ENCODE data around the gene IL17C. TPM values are rescaled to one million over a fixed set of nuclear protein-coding genes. Genes with fewer than 3 reads are reported as not detected.

Gene IL17C
- polyA plus RNA-seq, 1 donor: not detected

DNA sequence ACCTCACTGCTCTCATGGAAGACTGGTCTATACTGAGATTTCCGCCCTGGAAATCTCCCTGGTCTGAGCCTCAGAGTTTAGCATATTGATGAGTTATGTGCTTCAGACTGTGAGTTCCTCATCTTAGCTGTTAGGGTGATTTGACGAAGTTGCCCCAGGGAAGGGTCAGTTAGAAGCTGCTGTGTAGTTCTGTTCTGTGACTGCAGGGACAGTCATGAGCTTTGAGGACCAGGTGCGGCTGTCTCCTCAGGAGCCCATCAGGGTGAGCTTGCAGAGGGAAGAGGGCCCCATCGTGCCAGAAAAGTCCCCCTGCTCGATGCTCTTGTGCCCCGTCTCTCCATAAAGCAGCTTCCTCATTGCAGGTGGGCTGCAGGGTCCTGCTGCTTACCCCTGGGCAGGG, 28.3 kb upstream of the IL17C start:
- no peak for DNase-seq

DNA sequence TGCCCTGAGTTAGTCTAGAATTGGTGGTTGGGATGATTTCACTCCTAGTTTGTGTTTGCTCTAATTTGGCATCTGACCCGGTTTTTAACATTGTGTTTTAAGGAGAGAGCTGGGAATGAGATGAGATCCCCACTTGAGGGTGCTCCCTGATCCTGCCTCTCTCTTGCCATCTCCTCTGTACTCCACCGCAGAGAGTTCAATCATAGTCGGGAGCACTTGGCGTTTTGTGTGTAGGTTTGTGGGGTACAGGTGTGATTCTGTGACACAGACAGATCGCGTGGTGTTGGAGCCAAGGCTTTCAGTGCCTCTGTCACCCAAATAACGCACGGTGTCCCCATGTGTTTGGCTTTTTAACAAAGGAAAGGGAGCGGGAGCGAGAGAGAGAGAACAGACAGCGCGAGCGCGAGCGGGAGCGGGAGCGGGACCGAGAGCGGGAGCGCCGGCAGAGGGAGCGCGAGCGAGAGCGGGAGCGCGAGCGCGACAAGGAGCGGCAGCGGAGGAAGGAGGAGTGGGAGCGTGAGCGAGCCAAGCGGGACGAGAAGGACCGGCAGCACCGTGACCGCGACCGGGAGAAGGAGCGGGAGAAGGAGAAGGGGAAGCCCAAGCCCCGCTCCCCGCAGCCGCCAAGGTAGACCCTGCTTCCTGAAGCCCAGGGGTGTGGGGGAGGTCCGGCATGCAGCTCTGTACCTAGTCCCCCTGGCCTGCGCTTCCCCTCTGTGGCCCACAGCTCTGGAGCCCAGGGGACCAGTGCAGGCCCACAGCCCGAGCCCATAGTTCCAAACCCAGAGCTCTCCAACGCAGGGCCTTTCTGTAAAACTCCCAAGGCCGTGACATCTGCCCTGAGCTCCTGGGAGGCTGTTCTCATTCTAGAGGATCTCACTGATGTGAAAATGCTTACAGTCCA, 27.2 kb upstream of the IL17C start:
- DNase-seq: no peak

DNA sequence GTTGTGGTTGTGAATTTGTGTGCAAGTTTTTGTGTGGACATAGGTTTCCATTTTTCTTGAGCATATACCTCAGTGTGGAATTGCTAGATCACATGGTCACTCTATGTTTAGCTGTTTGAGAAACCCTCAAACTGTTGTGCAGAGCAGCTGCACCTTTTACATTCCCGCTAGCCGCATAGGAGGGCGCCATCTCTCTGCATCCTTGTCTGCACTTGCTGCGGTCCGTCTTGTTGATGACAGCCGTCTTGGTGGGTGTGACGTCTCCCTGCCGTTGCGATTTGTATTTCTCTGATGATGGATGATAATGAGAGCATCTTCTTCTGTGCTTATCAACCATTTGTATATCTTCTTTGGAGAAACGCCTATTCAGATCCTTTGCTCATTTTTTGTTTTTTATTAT, 25.1 kb upstream of the IL17C start:
- no peak for DNase-seq

DNA sequence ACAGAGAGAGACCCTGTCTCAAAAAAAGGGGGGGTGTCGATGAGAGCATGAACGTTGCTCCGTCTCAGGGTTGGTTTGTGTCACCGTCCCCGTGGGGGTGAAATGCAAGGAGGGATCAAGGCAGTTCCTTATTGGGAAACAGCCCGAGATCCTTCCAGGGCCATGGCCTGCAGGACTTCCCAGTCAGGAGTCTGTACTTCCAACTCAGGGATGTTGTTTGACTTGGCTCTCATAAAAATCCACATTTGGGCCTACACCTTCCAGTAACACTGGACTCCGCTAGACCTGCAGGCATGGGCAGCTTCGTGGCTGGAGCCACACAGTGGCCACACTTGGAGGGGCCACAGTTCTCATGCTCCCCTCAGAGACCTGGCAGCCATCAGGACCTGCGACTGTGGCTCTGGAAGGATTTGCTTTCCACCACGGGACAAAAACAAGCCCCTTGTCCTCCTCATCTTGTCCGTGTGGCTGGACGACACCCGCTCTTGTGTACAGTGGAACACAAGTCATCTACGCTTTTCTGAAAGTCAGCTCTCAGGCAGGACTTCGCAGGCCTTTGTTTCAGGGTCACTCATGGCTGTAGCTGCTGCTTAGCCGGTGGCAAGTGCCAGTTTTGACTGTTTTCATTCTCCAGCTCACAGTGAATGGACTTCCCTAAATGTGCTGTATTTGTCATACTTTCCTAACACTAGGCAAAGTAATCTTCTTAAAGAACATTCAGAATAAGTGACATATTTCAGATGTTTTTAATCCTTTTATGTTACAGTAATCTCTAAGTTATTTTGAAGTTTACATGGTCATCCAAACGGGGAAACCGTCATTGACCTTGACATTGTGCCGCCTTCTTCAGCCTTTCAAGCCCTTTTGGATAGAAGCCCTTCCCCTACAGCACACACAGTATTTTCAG, 24.2 kb upstream of the IL17C start:
- no peak for DNase-seq

DNA sequence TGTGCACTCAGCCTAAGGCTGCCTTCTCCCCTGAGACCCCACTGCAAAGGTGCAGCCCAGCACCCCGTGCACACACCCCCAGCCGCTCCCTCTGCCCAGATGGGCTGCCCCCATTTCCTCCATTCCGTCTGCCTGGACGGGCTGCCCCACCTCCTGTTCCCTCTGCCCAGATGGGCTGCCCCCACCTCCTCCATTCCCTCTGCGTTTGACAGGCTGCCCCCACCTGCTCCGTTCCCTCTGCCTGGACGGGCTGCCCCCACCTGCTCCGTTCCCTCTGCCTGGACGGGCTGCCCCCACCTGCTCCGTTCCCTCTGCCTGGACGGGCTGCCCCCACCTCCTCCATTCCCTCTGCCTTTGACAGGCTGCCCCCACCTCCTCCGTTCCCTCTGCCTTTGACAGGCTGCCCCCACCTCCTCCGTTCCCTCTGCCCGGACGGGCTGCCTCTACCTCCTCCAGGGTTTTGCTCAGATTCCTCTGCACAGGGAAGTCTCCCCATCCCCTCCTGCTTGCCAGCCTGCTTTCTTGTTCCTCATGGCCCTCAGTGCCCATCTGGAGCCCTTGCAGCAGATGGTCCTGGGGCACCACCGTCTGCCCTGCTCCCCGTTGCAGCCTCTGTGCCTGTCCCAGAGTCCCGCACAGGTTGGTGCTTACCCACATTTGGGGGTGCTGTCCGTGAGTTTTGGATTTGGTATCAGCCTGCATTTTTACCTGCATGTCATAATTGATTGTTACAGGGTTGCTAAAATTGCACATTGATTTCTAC, 23.4 kb upstream of the IL17C start:
- DNase-seq: no peak

DNA sequence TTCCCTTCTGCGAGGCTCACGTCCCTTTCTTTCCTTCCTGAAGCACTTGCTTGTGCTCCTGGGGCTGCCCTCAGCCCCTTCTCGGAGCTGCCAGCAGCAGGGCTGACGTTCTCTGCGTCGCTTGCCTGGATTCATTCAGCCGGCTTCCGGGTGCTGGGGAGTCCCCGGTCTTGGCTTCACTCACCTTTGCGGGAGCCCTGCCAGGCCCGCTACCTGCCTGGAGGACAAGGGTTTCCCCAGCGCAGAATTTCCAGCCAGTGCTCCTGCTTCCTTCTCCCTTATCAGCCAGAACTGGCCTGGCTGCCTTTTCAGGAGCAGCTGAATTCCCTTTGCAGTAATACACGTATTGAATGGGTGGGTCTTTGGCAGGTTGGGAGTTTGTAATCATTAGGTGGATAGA, 22.1 kb upstream of the IL17C start:
- DNase-seq: no peak

DNA sequence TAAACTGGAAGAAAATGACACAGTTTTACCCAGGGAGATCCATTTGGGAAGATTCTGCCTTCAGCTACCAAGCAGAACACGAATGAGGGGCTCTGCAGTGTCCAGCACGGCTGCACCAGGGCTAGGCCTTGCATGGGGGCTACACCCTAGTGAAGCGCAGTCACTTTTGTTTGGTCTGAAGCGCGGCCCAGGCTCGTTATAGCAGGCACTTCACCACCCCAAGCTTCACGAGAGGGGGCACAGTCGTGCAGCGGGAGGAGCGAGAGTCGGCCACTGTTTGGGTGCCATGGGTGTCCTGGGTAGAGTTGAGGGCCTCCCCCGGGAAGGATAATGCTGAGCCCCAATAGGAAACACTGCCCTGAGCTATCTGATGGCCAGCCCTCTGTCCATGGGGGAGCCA, 21.6 kb upstream of the IL17C start:
- DNase-seq: no peak

DNA sequence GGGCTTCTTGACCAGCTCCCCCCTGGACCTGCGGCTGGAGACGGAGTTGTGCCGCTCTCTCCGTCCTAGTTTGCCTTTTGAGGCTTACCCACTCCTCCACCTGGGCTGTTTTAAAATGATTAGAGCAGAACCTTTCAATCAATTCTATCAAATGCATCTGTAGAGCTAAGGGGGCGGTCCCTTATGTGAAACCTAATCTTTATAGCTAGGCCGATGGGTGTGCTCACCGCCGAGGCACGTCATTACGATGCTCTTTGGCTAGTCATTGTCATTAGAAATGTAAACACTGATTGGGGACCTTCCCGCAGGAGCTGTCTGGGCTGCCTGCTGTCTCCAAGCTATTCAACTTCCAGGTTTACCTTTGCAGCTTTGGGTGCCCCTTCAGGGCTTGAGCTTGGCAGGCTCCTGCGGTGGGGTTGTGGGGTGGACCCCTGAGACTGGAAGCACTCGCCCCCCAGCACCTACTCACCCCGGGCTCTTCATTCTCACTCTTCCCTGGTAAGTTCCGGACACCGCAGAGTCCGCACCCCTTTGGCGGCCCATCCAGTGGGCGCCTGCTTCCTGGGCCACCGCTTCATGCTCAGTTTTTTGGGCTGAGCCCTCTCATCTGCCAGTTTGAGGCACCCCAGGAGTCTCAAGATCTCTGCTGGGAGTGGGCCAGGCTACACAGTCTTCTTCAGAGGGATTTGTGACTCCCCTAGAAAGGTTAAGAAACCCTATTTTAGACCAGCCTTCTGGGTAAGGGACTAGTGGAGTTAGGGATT, 20.9 kb upstream of the IL17C start:
- DNase-seq: no peak

DNA sequence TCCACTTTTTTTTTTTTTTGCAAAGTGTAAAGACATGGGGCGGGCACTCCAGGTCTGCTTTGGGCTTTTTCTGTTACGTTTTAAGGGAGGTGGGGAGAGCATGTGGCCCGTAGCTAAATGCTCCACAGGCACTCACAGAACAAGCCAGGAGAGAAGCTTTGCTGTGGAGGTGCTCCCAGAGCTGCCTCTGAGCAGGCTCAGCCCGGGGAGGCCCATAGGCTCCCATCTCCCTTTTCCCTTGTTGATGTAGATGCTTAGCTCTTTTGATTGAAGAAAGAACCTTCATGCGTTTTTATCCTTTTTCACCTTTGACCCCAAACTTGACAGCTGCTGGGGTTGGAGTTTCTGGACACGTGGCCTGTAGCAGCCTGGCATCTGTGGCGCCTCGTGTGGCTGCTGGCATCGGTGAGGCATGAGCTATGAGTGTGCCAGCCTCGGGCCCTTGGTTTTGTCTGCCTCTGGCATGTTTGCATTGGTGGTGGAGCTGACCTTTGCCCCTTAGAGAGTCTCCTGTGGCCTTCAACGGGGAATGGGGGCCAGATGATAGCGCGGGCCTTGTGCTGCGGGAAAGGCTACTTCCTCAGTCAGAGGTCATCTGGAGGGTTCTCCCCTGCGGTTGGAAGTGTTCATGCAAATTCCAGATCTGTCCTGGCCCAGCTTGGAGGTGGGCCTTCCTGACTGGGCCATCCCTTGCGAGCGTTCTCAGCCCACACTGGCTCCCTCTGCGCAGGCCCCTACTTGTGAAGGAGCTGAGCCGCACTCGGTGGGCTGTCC, 20.0 kb upstream of the IL17C start:
- no peak for DNase-seq

DNA sequence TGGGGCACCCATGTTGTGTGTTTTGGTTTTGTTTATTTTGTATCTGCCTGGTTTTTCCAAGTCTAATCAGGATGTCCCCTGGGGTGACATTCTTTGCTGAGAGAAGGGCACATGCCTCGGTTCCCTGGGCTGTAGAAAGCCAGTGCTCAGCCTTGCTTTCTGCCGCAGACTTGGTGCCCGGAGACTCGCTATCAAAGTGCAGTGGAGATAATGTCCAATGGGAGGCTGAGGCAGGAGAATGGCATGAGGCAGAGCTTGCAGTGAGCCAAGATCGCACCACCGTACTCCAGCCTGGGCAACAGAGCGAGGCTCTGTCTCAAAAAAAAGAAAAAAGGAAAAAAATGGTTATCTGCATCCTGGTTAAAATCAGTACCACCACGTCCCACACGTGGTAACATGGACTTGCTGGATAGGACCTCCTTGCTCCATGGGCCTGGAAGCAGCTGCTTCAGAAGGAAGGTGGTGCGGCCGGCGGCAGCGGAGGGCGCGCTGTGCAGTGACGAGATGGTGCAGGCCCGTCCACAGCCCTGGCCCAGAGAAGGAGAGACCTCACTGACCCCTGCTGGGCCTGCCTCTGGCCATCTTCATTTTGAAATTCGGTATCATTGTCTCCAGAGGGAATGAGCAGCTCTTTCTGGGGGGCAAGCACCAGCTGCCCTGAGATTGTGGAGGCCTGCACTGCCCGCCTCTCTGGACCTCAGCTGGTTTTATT, 19.3 kb upstream of the IL17C start:
- DNase-seq: no peak

DNA sequence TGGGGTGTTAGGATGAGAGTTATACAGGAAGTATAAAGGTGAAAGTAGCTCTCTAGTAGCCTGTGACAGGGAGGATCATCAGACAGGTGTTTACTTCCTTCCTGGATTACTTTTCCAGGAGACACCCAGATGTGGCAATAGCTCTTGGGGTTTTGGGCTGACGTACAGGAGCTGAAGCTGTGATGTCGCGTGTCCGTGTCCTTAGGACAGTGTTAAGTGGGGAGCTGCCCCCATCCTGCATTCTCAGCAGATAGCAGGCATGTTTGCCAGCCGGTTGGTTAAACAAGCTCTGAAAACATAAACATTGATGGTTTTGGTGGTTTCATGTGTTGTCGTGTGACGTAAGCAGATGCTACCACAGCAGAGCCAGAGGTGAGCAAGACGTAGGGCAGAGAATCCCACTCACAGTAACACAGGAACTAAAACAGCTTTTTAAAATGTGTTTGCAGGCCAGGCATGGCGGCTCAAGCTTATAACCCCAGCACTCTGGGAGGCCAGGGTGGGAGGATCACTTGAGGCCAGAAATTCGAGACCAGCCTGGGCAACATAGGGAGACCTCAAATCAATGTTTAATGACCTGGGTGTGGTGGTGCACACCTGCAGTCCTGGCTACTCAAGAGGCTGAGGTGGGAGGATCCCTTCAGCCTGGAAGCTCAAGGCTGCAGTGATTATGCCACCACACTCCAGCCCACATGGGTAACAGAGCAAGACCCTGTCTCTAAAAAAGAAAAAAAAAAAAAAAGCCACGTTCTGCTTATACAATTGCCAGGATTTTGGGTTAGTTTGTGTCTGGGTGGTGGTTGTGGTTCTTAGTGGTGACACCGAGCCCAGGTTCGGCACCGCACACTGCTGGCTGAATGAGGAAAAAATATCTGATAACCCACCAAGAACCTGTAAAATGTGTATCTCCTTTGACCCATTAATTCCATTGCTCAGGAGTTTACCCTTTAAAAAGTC, 18.2 kb upstream of the IL17C start:
- DNase-seq: no peak

DNA sequence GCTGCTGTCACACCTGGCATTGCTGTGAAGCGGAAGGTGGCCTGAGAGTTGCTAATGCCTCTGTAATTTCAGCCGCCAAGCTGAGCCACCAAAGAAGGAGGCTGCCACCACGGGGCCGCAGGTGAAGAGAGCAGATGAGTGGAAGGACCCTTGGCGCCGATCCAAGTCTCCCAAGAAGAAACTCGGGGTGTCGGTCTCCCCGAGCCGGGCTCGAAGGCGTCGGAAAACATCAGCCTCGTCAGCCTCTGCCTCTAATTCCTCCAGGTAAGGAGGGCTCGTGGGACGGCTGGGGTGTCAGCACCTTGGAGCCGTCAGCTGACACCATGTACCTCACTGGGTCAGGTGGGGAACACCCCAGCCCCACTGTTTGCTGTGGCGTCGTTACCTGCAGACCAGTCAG, 16.2 kb upstream of the IL17C start:
- DNase-seq: no peak

DNA sequence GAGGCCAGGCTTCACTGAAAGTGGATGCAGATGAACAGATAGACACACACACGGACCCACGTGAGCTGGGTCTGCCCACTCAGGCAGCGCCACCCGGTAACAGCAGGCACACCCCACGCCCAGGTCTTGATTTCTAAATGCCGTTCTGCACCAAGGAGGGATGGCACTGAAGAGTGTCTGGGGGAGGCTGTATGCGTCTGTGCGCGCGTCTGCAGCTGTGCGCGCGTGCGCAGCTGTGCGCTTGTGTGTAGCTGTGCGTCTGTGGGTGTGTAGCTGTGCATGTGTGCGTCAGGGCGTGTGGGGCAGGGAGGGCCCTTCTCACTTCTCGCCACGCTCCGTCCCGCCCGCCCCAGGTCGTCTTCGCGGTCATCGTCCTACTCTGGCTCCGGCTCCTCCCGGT, 15.5 kb upstream of the IL17C start:
- no peak for DNase-seq

DNA sequence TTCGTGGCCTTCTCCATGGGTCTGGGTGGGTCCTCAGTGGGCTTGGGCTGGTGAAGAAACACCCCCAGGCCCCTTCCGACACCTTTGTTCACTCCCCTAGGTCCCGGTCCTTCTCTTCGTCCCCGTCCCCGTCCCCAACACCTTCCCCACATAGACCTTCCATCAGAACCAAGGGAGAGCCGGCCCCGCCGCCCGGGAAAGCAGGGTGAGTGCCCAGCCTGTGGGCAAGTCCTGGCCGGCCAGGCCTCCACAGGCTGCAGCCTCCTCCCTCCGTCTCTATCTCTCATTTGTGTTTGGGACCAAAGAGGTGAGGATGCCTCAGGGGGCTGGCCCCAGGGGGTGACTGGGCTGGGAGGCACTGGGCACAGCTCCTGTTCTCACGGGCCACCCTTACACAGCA, 14.5 kb upstream of the IL17C start:
- DNase-seq: no peak

DNA sequence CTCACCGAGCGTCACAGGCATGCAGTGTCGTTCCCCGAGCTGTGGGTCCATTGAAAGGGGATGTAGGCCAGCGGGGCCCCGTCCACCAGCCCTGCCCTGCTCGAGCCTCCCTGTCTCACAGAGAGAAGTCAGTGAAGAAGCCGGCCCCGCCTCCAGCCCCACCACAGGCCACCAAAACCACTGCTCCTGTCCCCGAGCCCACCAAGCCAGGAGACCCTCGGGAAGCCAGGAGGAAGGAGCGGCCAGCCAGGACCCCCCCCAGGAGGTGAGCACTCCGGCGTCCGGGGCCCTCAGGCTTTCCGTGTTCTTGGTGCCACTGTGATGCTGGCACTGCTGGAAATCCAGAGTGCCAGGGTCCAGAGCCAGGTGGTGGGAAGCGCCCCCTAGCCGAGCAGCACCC, 13.9 kb upstream of the IL17C start:
- no peak for DNase-seq

DNA sequence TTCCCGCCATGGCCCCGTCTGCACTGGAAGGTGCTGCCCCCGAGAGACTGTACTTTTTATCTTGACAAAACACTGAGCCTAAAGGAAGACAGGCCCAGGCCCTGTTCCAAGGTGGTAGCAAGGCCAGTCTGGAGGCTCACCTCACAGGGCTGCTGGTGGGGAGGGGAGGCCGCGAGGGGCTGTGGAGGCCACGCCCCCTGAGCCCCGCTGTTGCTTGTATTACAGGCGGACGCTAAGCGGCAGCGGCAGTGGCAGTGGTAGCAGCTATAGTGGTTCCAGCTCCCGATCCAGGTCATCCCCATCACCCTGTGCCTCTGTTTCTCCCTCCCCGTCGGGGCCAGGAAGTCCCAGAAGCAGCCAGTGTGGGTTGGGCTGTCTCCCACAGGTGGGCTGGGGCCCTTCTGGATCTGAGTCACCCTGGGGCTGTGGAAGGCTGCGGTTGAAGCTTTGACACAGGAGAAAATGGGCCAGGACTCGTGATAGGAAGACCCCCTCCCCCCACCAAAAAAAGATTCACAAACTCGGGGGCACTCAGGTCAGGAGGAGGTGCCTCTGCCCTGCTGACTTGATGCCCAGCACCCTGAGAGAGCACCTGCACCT, 13.3 kb upstream of the IL17C start:
- DNase-seq: no peak

DNA sequence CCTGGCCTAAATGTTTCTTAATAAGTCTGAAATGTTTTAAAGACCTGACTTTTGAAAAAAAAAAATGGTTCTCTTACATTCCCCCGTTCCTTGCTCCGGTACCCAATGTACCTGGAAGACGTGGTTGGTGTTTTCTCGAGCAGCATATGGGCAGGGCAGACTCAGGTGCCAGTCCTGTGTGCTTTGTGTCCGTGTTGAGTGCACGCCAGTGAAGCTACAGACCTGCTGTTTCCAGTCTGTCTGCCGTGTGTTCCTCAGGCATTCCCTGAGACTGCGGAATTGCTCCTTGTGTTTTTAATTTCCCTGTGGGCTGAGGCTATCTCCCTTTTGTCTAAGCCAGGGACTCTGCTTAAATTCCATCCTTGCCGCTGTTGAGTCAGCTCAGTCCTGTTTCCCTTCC, 11.7 kb upstream of the IL17C start:
- no peak for DNase-seq

DNA sequence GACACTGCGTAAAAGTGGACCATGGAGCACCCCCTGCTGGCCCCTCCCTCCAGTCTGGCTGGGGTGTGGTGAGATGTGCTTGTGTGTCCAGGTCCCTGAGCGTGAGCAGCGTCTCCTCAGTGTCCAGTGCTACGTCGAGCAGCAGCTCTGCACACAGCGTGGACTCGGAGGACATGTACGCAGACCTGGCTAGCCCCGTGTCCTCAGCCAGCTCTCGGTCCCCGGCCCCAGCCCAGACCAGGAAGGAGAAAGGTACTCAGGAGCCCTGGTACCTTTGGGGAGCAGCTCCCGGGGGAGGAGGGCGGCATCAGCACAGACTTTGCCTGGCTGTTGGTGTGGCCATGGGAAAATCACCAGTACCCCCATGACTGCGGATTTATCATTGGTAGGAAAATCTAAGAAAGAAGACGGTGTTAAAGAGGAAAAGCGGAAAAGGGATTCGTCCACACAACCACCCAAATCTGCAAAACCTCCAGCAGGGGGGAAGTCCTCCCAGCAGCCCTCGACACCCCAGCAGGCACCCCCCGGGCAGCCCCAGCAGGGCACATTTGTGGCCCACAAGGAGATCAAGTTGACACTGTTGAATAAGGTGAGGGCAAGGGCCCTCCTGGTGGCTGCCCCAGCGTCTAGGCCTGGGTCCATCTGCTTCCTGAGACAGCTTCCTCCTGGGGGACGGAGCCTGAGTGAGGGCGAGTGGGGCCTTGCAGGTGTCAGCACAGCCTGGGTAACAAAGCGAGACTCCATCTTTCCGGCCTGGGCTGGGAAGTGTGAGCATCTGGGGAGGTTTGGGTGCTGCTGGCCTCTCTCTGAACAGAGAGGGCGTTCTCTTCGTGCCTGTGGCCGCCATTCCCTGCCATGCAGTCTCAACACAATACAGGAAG, 10.6 kb upstream of the IL17C start:
- DNase-seq: no peak

All from hindlimb muscle (tissue), 1 donor.